ENCODE results near the gene ITGB8.

Gene ITGB8

DNA sequence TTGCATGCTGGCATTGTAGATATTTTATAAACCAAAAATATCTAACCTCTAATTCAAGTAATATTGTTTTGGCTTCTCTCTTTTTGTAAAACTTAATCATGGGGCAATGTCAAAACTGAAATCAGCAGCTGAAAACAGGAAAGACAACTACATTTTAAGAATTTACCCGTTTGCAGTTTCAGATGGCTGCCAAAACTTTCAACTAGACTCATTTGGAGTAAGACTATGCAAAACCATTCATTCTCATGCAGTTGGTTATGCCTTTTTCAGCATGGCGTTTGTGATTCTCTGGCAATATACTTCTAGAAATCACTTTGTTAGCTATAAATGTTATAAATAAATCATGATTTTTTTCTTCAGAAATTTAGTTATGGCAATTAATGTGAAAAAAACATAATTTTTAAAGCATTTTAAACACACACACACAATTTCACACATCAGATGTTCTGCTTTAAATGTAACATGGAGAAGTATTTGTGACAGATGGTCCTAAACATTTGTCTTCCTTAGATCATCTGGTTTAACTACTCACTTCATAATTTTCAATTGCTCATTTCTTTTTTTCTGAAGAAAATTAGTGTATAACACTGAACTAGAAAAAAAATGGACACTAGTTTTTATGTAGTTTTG is 116.4 kb downstream of the ITGB8 start:
- Histone ChIP-seq H2BK15ac (ENCODE audit: low read length) (no peak overlapping the region), H3K9me3 (replicated peaks in 1 of 2; ENCODE audit: control insufficient read depth in 2 of 2, insufficient read depth in 1 of 2, low read depth in 1 of 2, low read length in 2 of 2) (peaks cover 0 to 7% of the 10 kb centered on the region in 2 donors), H3K27me3 (ENCODE audit: control insufficient read depth in 3 of 3, insufficient read depth in 3 of 3, low read depth in 1 of 3, low read length in 3 of 3) (no peaks in the 10 kb centered on the region), H3K4me2 (ENCODE audit: insufficient read depth, low read length, poor library complexity, severe bottlenecking) (no peak overlapping the region), H3K36me3 (replicated peaks in 1 of 2; ENCODE audit: control insufficient read depth in 2 of 2, insufficient read depth in 2 of 2, low read length in 2 of 2) (no peaks in the 10 kb centered on the region), H2BK12ac (ENCODE audit: low read length) (no peak overlapping the region), H3K23ac (ENCODE audit: low read depth, low read length, poor library complexity) (no peak overlapping the region), H2AK5ac (ENCODE audit: low read depth, low read length) (no peak overlapping the region), H3K79me1 (ENCODE audit: low read depth, low read length) (no peaks in the 10 kb centered on the region), H3K4ac (ENCODE audit: low read length) (no peak overlapping the region), H2BK5ac (ENCODE audit: low read length) (no peak overlapping the region), H3K18ac (ENCODE audit: low read length) (no peak overlapping the region), H2BK120ac (ENCODE audit: low read depth, low read length) (no peak overlapping the region), H3K9ac (ENCODE audit: low read depth, low read length, poor library complexity) (no peak overlapping the region), H3K4me3 (ENCODE audit: low read length in 2 of 2) (no peak overlapping the region), H2AFZ (ENCODE audit: low read length) (no peak overlapping the region), H3K27ac (replicated peaks; ENCODE audit: low read length) (no peak overlapping the region), H3K14ac (ENCODE audit: low read length) (no peak overlapping the region), H4K91ac (ENCODE audit: low read depth, low read length, poor library complexity) (no peak overlapping the region), H3K4me1 (ENCODE audit: control insufficient read depth in 2 of 2, insufficient read depth in 1 of 2, low read depth in 1 of 2, low read length in 2 of 2) (no peaks in the 10 kb centered on the region), H4K8ac (ENCODE audit: low read depth, low read length) (no peak overlapping the region)
- no peak for DNase-seq (ENCODE audit: low spot score)
- WGBS, 2 donors (ENCODE audit: extremely low coverage in 2 of 2, insufficient read length in 2 of 2, insufficient replicate concordance in 1 of 2), result no CpG with 5 or more reads among the region's 2 CpGs

DNA sequence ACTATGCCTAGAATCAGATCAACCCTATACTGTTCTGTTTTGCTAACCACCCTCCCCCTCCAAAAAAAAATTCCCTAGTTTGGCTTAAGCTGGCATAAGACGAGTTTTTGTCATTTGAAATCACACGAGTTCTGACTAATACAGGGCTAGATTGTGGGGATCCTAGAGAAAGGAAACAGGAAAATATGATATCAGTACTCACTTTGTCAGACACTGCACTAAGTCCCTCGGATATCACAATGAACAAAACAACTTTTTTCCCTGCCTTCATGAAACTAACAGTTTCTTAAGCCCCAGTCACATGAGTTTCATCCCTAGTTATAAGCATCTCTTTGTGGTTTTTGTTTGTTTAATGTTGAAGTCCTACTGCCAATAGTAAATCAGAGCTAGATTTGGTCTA is 118.5 kb downstream of the ITGB8 start:
- no peaks in the 10 kb centered on the region for H3K27me3 ChIP-seq (ENCODE audit: control insufficient read depth in 3 of 3, insufficient read depth in 3 of 3, low read depth in 1 of 3, low read length in 3 of 3)
- H2BK15ac ChIP-seq (ENCODE audit: low read length), result no peak overlapping the region
- no peak overlapping the region for H2AK5ac ChIP-seq (ENCODE audit: low read depth, low read length)
- H3K14ac ChIP-seq (ENCODE audit: low read length), result no peak overlapping the region
- H3K4me3 ChIP-seq (ENCODE audit: low read length in 2 of 2), result no peak overlapping the region
- H4K8ac ChIP-seq (ENCODE audit: low read depth, low read length), result no peak overlapping the region
- WGBS, 2 donors (ENCODE audit: extremely low coverage in 2 of 2, insufficient read length in 2 of 2, insufficient replicate concordance in 1 of 2), result no CpG with 5 or more reads among the region's 3 CpGs
- H3K9me3 ChIP-seq (replicated peaks in 1 of 2; ENCODE audit: control insufficient read depth in 2 of 2, insufficient read depth in 1 of 2, low read depth in 1 of 2, low read length in 2 of 2), result peaks cover 0 to 7% of the 10 kb centered on the region in 2 donors
- H3K4ac ChIP-seq (ENCODE audit: low read length), result no peak overlapping the region
- no peak overlapping the region for H2BK120ac ChIP-seq (ENCODE audit: low read depth, low read length)
- no peak overlapping the region for H3K23ac ChIP-seq (ENCODE audit: low read depth, low read length, poor library complexity)
- no peak overlapping the region for H2AFZ ChIP-seq (ENCODE audit: low read length)
- no peak overlapping the region for H2BK5ac ChIP-seq (ENCODE audit: low read length)
- no peak overlapping the region for H2BK12ac ChIP-seq (ENCODE audit: low read length)
- no peak overlapping the region for H3K18ac ChIP-seq (ENCODE audit: low read length)
- H3K9ac ChIP-seq (ENCODE audit: low read depth, low read length, poor library complexity), result no peak overlapping the region
- no peak overlapping the region for H3K4me2 ChIP-seq (ENCODE audit: insufficient read depth, low read length, poor library complexity, severe bottlenecking)
- no peaks in the 10 kb centered on the region for H3K36me3 ChIP-seq (replicated peaks in 1 of 2; ENCODE audit: control insufficient read depth in 2 of 2, insufficient read depth in 2 of 2, low read length in 2 of 2)
- H4K91ac ChIP-seq (ENCODE audit: low read depth, low read length, poor library complexity), result no peak overlapping the region
- H3K27ac ChIP-seq (replicated peaks; ENCODE audit: low read length), result no peak overlapping the region
- H3K79me1 ChIP-seq (ENCODE audit: low read depth, low read length), result no peaks in the 10 kb centered on the region
- H3K4me1 ChIP-seq (ENCODE audit: control insufficient read depth in 2 of 2, insufficient read depth in 1 of 2, low read depth in 1 of 2, low read length in 2 of 2), result no peaks in the 10 kb centered on the region
- DNase-seq (ENCODE audit: low spot score), result no peak

DNA sequence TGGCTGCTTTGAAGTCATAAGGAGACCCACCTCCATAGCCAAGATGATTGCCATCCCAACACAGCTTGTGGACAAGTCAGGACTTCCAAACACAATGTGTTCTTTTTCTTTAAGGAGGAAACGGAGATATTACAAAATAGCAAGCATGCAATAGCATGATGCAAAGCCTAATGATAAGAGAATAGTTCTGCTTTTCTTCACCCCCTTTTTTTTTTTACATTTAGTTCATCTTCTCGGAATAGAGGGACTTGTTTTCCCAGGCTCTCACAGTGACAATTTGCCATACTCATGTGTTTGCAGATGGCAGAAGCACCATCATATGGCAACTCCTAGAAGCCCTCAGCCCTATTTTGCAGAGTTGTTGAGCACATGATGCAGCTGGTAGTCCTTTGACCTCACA is 119.8 kb downstream of the ITGB8 start:
- no peaks in the 10 kb centered on the region for H3K27me3 ChIP-seq (ENCODE audit: control insufficient read depth in 3 of 3, insufficient read depth in 3 of 3, low read depth in 1 of 3, low read length in 3 of 3)
- no peak overlapping the region for H2BK12ac ChIP-seq (ENCODE audit: low read length)
- H2BK120ac ChIP-seq (ENCODE audit: low read depth, low read length), result no peak overlapping the region
- no peak overlapping the region for H2AK5ac ChIP-seq (ENCODE audit: low read depth, low read length)
- H3K23ac ChIP-seq (ENCODE audit: low read depth, low read length, poor library complexity), result no peak overlapping the region
- no peak overlapping the region for H3K4me2 ChIP-seq (ENCODE audit: insufficient read depth, low read length, poor library complexity, severe bottlenecking)
- no peak overlapping the region for H2AFZ ChIP-seq (ENCODE audit: low read length)
- H2BK15ac ChIP-seq (ENCODE audit: low read length), result no peak overlapping the region
- H3K79me1 ChIP-seq (ENCODE audit: low read depth, low read length), result no peaks in the 10 kb centered on the region
- no peak overlapping the region for H3K4me3 ChIP-seq (ENCODE audit: low read length in 2 of 2)
- no peak overlapping the region for H3K18ac ChIP-seq (ENCODE audit: low read length)
- H3K4ac ChIP-seq (ENCODE audit: low read length), result no peak overlapping the region
- DNase-seq (ENCODE audit: low spot score), result no peak
- no CpG with 5 or more reads among the region's 2 CpGs for WGBS, 2 donors (ENCODE audit: extremely low coverage in 2 of 2, insufficient read length in 2 of 2, insufficient replicate concordance in 1 of 2)
- H3K4me1 ChIP-seq (ENCODE audit: control insufficient read depth in 2 of 2, insufficient read depth in 1 of 2, low read depth in 1 of 2, low read length in 2 of 2), result no peaks in the 10 kb centered on the region
- H4K91ac ChIP-seq (ENCODE audit: low read depth, low read length, poor library complexity), result no peak overlapping the region
- no peak overlapping the region for H2BK5ac ChIP-seq (ENCODE audit: low read length)
- H3K14ac ChIP-seq (ENCODE audit: low read length), result no peak overlapping the region
- no peak overlapping the region for H3K9ac ChIP-seq (ENCODE audit: low read depth, low read length, poor library complexity)
- H3K36me3 ChIP-seq (replicated peaks in 1 of 2; ENCODE audit: control insufficient read depth in 2 of 2, insufficient read depth in 2 of 2, low read length in 2 of 2), result no peaks in the 10 kb centered on the region
- H3K9me3 ChIP-seq (replicated peaks in 1 of 2; ENCODE audit: control insufficient read depth in 2 of 2, insufficient read depth in 1 of 2, low read depth in 1 of 2, low read length in 2 of 2), result no peaks in the 10 kb centered on the region
- no peak overlapping the region for H4K8ac ChIP-seq (ENCODE audit: low read depth, low read length)
- no peak overlapping the region for H3K27ac ChIP-seq (replicated peaks; ENCODE audit: low read length)

DNA sequence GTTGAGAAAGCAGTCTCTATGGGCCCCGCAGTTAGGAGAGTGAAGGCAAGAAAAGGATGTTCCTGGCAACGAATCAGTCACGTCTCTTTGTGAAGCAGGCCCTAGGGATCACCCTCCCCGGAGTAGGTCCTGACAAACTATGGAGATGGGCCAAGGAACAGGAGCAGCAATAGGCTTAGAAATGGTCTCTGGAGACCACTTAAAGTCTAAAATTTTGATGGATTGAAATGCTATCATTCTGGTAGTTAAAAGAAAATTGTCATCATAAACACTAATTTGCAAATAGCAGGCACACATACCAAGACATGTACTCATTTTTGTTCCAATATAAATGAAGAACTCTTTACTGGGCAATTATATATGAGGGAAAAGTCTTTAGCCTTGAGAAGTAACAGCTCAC is 123.5 kb downstream of the ITGB8 start:
- H3K27me3 ChIP-seq (ENCODE audit: control insufficient read depth in 3 of 3, insufficient read depth in 3 of 3, low read depth in 1 of 3, low read length in 3 of 3), result no peaks in the 10 kb centered on the region
- H3K4me2 ChIP-seq (ENCODE audit: insufficient read depth, low read length, poor library complexity, severe bottlenecking), result no peak overlapping the region
- H3K23ac ChIP-seq (ENCODE audit: low read depth, low read length, poor library complexity), result no peak overlapping the region
- no peak overlapping the region for H2BK120ac ChIP-seq (ENCODE audit: low read depth, low read length)
- no peak overlapping the region for H3K14ac ChIP-seq (ENCODE audit: low read length)
- no peak overlapping the region for H4K91ac ChIP-seq (ENCODE audit: low read depth, low read length, poor library complexity)
- no peak overlapping the region for H3K4me3 ChIP-seq (ENCODE audit: low read length in 2 of 2)
- H3K4me1 ChIP-seq (ENCODE audit: control insufficient read depth in 2 of 2, insufficient read depth in 1 of 2, low read depth in 1 of 2, low read length in 2 of 2), result no peaks in the 10 kb centered on the region
- no peak overlapping the region for H3K27ac ChIP-seq (replicated peaks; ENCODE audit: low read length)
- no peaks in the 10 kb centered on the region for H3K79me1 ChIP-seq (ENCODE audit: low read depth, low read length)
- H2AK5ac ChIP-seq (ENCODE audit: low read depth, low read length), result no peak overlapping the region
- no peak overlapping the region for H3K9ac ChIP-seq (ENCODE audit: low read depth, low read length, poor library complexity)
- H2BK5ac ChIP-seq (ENCODE audit: low read length), result no peak overlapping the region
- DNase-seq (ENCODE audit: low spot score), result no peak
- no peak overlapping the region for H2BK15ac ChIP-seq (ENCODE audit: low read length)
- no peak overlapping the region for H3K4ac ChIP-seq (ENCODE audit: low read length)
- H2BK12ac ChIP-seq (ENCODE audit: low read length), result no peak overlapping the region
- no peak overlapping the region for H2AFZ ChIP-seq (ENCODE audit: low read length)
- H3K36me3 ChIP-seq (replicated peaks in 1 of 2; ENCODE audit: control insufficient read depth in 2 of 2, insufficient read depth in 2 of 2, low read length in 2 of 2), result no peaks in the 10 kb centered on the region
- H3K18ac ChIP-seq (ENCODE audit: low read length), result no peak overlapping the region
- no peaks in the 10 kb centered on the region for H3K9me3 ChIP-seq (replicated peaks in 1 of 2; ENCODE audit: control insufficient read depth in 2 of 2, insufficient read depth in 1 of 2, low read depth in 1 of 2, low read length in 2 of 2)
- WGBS, 2 donors (ENCODE audit: extremely low coverage in 2 of 2, insufficient read length in 2 of 2, insufficient replicate concordance in 1 of 2), result no CpG with 5 or more reads among the region's 4 CpGs
- no peak overlapping the region for H4K8ac ChIP-seq (ENCODE audit: low read depth, low read length)

Data from neuronal stem cell (in vitro differentiated cells).